Stimulated activated CD4-positive, alpha-beta T cell treated with anti-CD3 and anti-CD28 coated beads, TNF-alpha, amount 100 ng/mL, for 4 hours (primary cell): ENCODE measurements around the gene CCNB2.

ENCODE experiments used
- DNase-seq, 3 experiments: peaks; one replicate each; pipeline ENCODE4 v3.0.0-alpha.2; 2020; ENCODE audit warnings: low read depth in 3 of 3

The CCNB2 gene

GRCh38 chr15:59166601-59167265, 61.8 kb downstream of the CCNB2 start:
- DNase-seq, result no peak

- no peak for DNase-seq
Observed at GRCh38 chr15:59168536-59168935, 63.6 kb downstream of the CCNB2 start.

GRCh38 chr15:59169251-59169708, 64.3 kb downstream of the CCNB2 start:
- no peak for DNase-seq

- DNase-seq, result no peak
Observed at GRCh38 chr15:59170295-59171066, 65.5 kb downstream of the CCNB2 start.

- DNase-seq, result no peak
Observed at GRCh38 chr15:59171067-59171397, 66.1 kb downstream of the CCNB2 start.

GRCh38 chr15:59172289-59172901, 67.4 kb downstream of the CCNB2 start:
- no peak for DNase-seq

- no peak for DNase-seq
Observed at GRCh38 chr15:59173194-59173593, 68.2 kb downstream of the CCNB2 start.

GRCh38 chr15:59174151-59174834, 69.3 kb downstream of the CCNB2 start:
- DNase-seq, result no peak
